Measurements from ENCODE around the gene TSC1.

- TF ChIP-seq CTCF (conservative IDR thresholded peaks at IDR 0.05) (no peak), ZFX (IDR thresholded peaks at IDR 0.05) (no peak)
Observed at GRCh38 chr9:132980157-132980556, 35.7 kb upstream of the TSC1 start.
